SH-SY5Y (cell line): ENCODE data around the gene KPNA1.

Experiments
- GATA2 ChIP-seq: IDR thresholded peaks from 2 replicates; pipeline ENCODE4 v1.6.1; 2011; ENCODE audit warnings: mild to moderate bottlenecking, low read depth, low read length
- GATA3 ChIP-seq: IDR thresholded peaks from 2 replicates; pipeline ENCODE4 v1.6.1; 2011; ENCODE audit warnings: low read depth, mild to moderate bottlenecking, low read length, moderate library complexity

DNA sequence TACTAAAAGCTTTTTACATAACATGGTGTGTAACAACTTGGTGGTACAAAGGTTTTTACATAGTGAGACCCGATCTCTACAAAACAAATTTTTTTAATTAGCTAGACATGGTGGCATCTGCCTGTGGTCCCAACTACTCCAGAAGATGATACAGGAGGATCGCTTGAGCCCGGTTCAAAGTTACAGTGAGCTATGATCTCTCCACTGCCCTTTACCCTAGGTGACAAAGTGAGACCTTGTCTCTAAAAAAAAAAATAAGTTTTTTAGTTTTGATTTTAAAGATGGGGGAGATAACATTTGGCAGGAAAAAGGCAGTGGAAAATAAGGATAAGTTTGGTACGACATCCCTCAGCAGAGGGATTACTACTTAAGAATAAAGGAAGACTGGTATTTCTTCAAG lies 124.8 kb downstream of the KPNA1 start:
- TF ChIP-seq GATA2 (no peak), GATA3 (no peak)
